Hair follicle dermal papilla cell (primary cell): ENCODE data around the gene CT83. TPM values are rescaled to one million over a fixed set of nuclear protein-coding genes. Genes with fewer than 3 reads are reported as not detected.

Source experiments
- total RNA-seq: library from RNA; depleted of rRNA; stranded (reverse); fragments of >200 nt; gene quantifications from 2 replicates; pipeline ENCODE4 v1.2.3, GENCODE V29; 2012

CT83 gene, protein sequence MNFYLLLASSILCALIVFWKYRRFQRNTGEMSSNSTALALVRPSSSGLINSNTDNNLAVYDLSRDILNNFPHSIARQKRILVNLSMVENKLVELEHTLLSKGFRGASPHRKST
- total RNA-seq: not detected in 2 replicates

GRCh38 chrX:116462822-116463221 is at the start of gene CT83:
Gene CT83, minus strand, starts transcription at chrX:116462976. Its CDS starts 120 bp downstream, at chrX:116462856.

DNA sequence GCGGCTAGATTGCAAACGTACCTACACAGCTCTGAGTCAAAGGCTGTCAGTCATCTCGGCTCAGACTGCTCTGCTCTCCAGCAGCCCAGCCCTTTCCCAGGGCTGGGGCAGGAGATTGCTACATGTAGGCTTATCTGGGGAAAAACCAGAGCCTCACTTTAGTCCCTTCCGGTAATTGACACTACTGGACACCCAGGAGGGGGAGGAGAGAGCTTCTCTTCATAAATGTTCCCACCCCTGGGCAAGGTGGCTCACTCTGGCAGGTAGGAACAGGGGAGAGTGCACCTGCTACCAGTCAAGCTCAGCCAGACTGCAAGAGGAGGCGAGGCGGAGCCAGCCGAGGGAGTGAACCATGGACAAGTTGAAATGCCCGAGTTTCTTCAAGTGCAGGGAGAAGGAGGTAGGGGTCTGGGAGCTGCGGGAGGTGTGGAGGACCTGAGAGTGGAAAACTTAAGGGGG is 26.4 kb downstream of the CT83 start, which contains the start of gene SLC6A14:
TSS of gene SLC6A14 (plus strand) at position 249 of the 459 bp plus-strand sequence. CDS start at position 353, 104 bp downstream.

Other genes starting within 250 kb of the CT83 start
- gene SLC6A14, start 26.4 kb downstream of the CT83 start, total RNA-seq: not detected in 2 replicates